ENCODE measurements around the gene UBA1. TPM values are rescaled to one million over a fixed set of nuclear protein-coding genes. Genes with fewer than 3 reads are reported as not detected.

Gene UBA1
- total and polyA plus RNA-seq, 2 of the 13 experiments (the other 11 are each of a cell fraction or from before 2014, with no cell fraction given): 93.3 to 129 TPM

DNA sequence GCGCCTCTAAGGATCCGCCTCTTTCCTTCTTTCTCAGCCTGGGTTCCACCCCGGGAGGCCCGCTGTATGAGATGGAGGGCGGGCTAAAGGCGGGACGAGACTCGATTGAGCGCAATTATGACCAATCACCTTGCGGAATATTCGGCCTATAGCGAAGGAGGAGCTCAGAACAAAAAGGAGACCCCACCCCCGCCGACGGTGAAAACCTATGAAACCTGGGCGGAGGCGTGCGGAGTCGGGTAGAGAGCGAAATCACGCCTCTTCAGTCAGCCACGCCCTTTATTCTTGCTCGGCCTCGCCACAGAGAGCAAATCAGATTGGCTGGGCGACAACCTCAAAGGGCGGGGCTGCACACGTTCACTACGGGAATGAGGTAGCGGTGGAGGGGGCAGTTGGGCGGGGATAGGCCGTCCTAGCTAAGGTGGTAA is 24.2 kb downstream of the UBA1 start:
- Histone ChIP-seq H3K4me3 (replicated peaks in 1 of 3; ENCODE audit: insufficient read depth in 1 of 3, low read depth in 2 of 3, low read length in 3 of 3) (peak overlapping the region; percentile 59 to 82 (median 81)), H3K36me3 (replicated peaks in 1 of 2; ENCODE audit: control insufficient read depth in 1 of 2, insufficient read depth in 2 of 2, low read length in 2 of 2) (peaks cover 5 to 10% of the 10 kb centered on the region in 2 experiments; a peak in 3 of 5 replicates), H3K79me2 (ENCODE audit: insufficient read depth, low read length) (peaks cover 35% of the 10 kb centered on the region), H4K20me1 (ENCODE audit: insufficient read depth, low read length) (peaks cover 24% of the 10 kb centered on the region), H3K27me3 (ENCODE audit: control insufficient read depth in 1 of 2, insufficient read depth in 2 of 2, low read length in 2 of 2) (no peaks in the 10 kb centered on the region), H3K4me2 (ENCODE audit: low read depth, low read length) (peak overlapping the region; percentile 89), H3K27ac (ENCODE audit: extremely low read length, insufficient read depth, low read length) (peak overlapping the region; percentile 89), H2AFZ (ENCODE audit: low read length) (no peak overlapping the region), H3K9ac (ENCODE audit: insufficient read depth, low read depth, low read length) (peak overlapping the region; percentile 93), H3K9me3 (ENCODE audit: low read length) (no peaks in the 10 kb centered on the region), H3K4me1 (ENCODE audit: insufficient read depth, low read length) (peaks cover 36% of the 10 kb centered on the region)
- FAIRE-seq: peak; percentile 98
- no CpG with 5 or more reads among the region's 31 CpGs for WGBS (ENCODE audit: low lambda C conversion rate)
- BruUV-seq (replicated peaks): no TSS peak
- in situ Hi-C loops (cut with HindIII; ENCODE audit: extremely low pct_ligation_motif_present, low pct_unique_long_range_greater_than_20kb): no loop called here
- ATAC-seq: peak; percentile 86
- ChIA-PET CTCF (ENCODE audit: low intra/inter-chr PET ratio, low total read pairs) (no interaction called here), POLR2A (interaction anchor here (0.7 to 6.2 kb wide), 13 partner anchors 10 to 73 kb away, joined by 3 to 69 read pairs (median 6); partner anchors contain the start of genes NDUFB11, RBM10 and USP11)
- intact Hi-C loops (cut with micrococcal nuclease; ENCODE audit: unreplicated experiment): no loop called here
- peak; percentile 94 for DNase-seq (ENCODE audit: low spot score)
- TF ChIP-seq SIX4 (CRISPR knock-in tag; IDR thresholded peaks at IDR 0.05) (no peak), AGO1 (IDR thresholded peaks at IDR 0.05; ENCODE audit: low read depth, low read length, poor library complexity, severe bottlenecking) (peak; percentile 48), KLF12 (CRISPR knock-in tag; IDR thresholded peaks at IDR 0.05; ENCODE audit: borderline replicate concordance) (0 out of 2 replicates have a peak, but pooled peaks have one; percentile 18), PHF20 (CRISPR knock-in tag; IDR thresholded peaks at IDR 0.05) (0 out of 2 replicates have a peak, but pooled peaks have one; percentile 14), NFYC (CRISPR knock-in tag; IDR thresholded peaks at IDR 0.05) (peak; percentile 78), HMGXB3 (CRISPR knock-in tag; IDR thresholded peaks at IDR 0.05; ENCODE audit: borderline replicate concordance) (peak; percentile 57; the same call in 1 of the 2 replicates), ETV5 (CRISPR knock-in tag; IDR thresholded peaks at IDR 0.05; ENCODE audit: borderline replicate concordance) (no peak), MAZ (IDR thresholded peaks at IDR 0.05; ENCODE audit: borderline replicate concordance, low read depth, low read length) (peak; percentile 79), MAZ (CRISPR knock-in tag; IDR thresholded peaks at IDR 0.05; ENCODE audit: low read depth) (no peak), GFI1 (CRISPR knock-in tag; IDR thresholded peaks at IDR 0.05; ENCODE audit: borderline replicate concordance) (peak; percentile 26; the same call in 1 of the 2 replicates), SP5 (CRISPR knock-in tag; IDR thresholded peaks at IDR 0.05; ENCODE audit: borderline replicate concordance, low read depth) (0 out of 2 replicates have a peak, but pooled peaks have one; percentile 35), ZNF550 (CRISPR knock-in tag; IDR thresholded peaks at IDR 0.05; ENCODE audit: borderline replicate concordance) (no peak), CREB1 (IDR thresholded peaks at IDR 0.05) (peak; percentile 45), CREB1 (CRISPR knock-in tag; IDR thresholded peaks at IDR 0.05) (peak; percentile 59; the same call in 1 of the 2 replicates), KDM2A (CRISPR knock-in tag; IDR thresholded peaks at IDR 0.05; ENCODE audit: borderline replicate concordance, low read depth) (peak; percentile 11; the same call in 1 of the 2 replicates)
- TF ChIP-seq, protein P1, sequence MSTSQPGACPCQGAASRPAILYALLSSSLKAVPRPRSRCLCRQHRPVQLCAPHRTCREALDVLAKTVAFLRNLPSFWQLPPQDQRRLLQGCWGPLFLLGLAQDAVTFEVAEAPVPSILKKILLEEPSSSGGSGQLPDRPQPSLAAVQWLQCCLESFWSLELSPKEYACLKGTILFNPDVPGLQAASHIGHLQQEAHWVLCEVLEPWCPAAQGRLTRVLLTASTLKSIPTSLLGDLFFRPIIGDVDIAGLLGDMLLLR (CRISPR knock-in tag; IDR thresholded peaks at IDR 0.05): no peak
- TF ChIP-seq, protein P2, sequence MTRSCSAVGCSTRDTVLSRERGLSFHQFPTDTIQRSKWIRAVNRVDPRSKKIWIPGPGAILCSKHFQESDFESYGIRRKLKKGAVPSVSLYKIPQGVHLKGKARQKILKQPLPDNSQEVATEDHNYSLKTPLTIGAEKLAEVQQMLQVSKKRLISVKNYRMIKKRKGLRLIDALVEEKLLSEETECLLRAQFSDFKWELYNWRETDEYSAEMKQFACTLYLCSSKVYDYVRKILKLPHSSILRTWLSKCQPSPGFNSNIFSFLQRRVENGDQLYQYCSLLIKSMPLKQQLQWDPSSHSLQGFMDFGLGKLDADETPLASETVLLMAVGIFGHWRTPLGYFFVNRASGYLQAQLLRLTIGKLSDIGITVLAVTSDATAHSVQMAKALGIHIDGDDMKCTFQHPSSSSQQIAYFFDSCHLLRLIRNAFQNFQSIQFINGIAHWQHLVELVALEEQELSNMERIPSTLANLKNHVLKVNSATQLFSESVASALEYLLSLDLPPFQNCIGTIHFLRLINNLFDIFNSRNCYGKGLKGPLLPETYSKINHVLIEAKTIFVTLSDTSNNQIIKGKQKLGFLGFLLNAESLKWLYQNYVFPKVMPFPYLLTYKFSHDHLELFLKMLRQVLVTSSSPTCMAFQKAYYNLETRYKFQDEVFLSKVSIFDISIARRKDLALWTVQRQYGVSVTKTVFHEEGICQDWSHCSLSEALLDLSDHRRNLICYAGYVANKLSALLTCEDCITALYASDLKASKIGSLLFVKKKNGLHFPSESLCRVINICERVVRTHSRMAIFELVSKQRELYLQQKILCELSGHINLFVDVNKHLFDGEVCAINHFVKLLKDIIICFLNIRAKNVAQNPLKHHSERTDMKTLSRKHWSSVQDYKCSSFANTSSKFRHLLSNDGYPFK (CRISPR knock-in tag; IDR thresholded peaks at IDR 0.05; ENCODE audit: borderline replicate concordance): peak; percentile 33; the same call in 1 of the 2 replicates
